Ishikawa (cell line): ENCODE results near the gene CPT1B.

Source experiments
- CEBPB ChIP-seq: IDR thresholded peaks from 2 replicates; pipeline ENCODE4 v1.6.1; 2012
- CREB1 ChIP-seq: IDR thresholded peaks from 2 replicates; pipeline ENCODE4 v1.6.1; 2012; ENCODE audit warnings: low read depth
- EGR1 ChIP-seq: IDR thresholded peaks from 2 replicates; pipeline ENCODE4 v1.6.1; 2012
- EP300 ChIP-seq: IDR thresholded peaks from 2 replicates; pipeline ENCODE4 v1.6.1; 2012; ENCODE audit warnings: borderline replicate concordance
- FOXM1 ChIP-seq: IDR thresholded peaks from 2 replicates; pipeline ENCODE4 v1.6.1; 2012; ENCODE audit warnings: low read depth, borderline replicate concordance
- NFIC ChIP-seq: IDR thresholded peaks from 2 replicates; pipeline ENCODE4 v1.6.1; 2012
- RAD21 ChIP-seq: IDR thresholded peaks from 2 replicates; pipeline ENCODE4 v1.6.1; 2012; ENCODE audit warnings: low read depth
- TAF1 ChIP-seq: IDR thresholded peaks from 2 replicates; pipeline ENCODE4 v1.6.1; 2012; ENCODE audit warnings: low read depth, mild to moderate bottlenecking
- TCF12 ChIP-seq: IDR thresholded peaks from 2 replicates; pipeline ENCODE4 v1.6.1; 2012; ENCODE audit warnings: low read depth
- TEAD4 ChIP-seq: IDR thresholded peaks from 2 replicates; pipeline ENCODE4 v1.6.1; 2012
- YY1 ChIP-seq: IDR thresholded peaks from 2 replicates; pipeline ENCODE4 v1.6.1; 2012; ENCODE audit warnings: low read depth
- ZBTB7A ChIP-seq: IDR thresholded peaks from 2 replicates; pipeline ENCODE4 v1.6.1; 2012; ENCODE audit warnings: low read depth
- TF ChIP-seq, protein P1 (sequence below): IDR thresholded peaks from 2 replicates; pipeline ENCODE4 v1.6.1; 2012
- TF ChIP-seq, protein P2 (sequence below): IDR thresholded peaks from 2 replicates; pipeline ENCODE4 v1.6.1; 2012; ENCODE audit warnings: low read depth, mild to moderate bottlenecking
- TF ChIP-seq, protein P3 (sequence below): IDR thresholded peaks from 2 replicates; pipeline ENCODE4 v1.6.1; 2012

Gene CPT1B

DNA sequence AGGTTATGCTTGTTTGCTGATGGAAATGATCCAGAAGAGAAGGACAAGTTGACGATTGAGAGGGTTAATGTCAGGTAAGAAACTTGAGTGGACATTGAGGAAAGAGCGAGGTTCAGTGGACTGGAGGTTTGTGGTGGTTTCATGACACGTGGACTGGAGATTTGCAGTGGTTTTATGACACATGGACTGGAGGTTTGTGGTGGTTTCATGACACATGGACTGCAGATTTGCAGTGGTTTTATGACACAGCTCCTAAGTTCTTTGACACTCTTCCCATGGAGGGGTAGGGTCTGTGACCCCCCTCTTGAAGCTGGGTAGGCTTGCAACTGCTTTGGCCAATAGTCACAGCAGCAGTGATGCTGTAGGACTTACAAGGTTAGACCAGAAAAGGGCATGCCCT is 17.0 kb upstream of the CPT1B start:
- no peak for TF ChIP-seq ZBTB7A
- TF ChIP-seq TCF12 = no peak
- TF ChIP-seq FOXM1 = no peak
- TF ChIP-seq, protein P1, sequence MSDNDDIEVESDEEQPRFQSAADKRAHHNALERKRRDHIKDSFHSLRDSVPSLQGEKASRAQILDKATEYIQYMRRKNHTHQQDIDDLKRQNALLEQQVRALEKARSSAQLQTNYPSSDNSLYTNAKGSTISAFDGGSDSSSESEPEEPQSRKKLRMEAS = no peak
- TF ChIP-seq TEAD4 = no peak
- TF ChIP-seq YY1 = no peak
- TF ChIP-seq, protein P2, sequence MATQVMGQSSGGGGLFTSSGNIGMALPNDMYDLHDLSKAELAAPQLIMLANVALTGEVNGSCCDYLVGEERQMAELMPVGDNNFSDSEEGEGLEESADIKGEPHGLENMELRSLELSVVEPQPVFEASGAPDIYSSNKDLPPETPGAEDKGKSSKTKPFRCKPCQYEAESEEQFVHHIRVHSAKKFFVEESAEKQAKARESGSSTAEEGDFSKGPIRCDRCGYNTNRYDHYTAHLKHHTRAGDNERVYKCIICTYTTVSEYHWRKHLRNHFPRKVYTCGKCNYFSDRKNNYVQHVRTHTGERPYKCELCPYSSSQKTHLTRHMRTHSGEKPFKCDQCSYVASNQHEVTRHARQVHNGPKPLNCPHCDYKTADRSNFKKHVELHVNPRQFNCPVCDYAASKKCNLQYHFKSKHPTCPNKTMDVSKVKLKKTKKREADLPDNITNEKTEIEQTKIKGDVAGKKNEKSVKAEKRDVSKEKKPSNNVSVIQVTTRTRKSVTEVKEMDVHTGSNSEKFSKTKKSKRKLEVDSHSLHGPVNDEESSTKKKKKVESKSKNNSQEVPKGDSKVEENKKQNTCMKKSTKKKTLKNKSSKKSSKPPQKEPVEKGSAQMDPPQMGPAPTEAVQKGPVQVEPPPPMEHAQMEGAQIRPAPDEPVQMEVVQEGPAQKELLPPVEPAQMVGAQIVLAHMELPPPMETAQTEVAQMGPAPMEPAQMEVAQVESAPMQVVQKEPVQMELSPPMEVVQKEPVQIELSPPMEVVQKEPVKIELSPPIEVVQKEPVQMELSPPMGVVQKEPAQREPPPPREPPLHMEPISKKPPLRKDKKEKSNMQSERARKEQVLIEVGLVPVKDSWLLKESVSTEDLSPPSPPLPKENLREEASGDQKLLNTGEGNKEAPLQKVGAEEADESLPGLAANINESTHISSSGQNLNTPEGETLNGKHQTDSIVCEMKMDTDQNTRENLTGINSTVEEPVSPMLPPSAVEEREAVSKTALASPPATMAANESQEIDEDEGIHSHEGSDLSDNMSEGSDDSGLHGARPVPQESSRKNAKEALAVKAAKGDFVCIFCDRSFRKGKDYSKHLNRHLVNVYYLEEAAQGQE = no peak
- no peak for TF ChIP-seq EGR1
- TF ChIP-seq TAF1 = no peak
- no peak for TF ChIP-seq EP300
- no peak for TF ChIP-seq NFIC
- TF ChIP-seq CEBPB = no peak
- TF ChIP-seq RAD21 = no peak
- TF ChIP-seq CREB1 = no peak

DNA sequence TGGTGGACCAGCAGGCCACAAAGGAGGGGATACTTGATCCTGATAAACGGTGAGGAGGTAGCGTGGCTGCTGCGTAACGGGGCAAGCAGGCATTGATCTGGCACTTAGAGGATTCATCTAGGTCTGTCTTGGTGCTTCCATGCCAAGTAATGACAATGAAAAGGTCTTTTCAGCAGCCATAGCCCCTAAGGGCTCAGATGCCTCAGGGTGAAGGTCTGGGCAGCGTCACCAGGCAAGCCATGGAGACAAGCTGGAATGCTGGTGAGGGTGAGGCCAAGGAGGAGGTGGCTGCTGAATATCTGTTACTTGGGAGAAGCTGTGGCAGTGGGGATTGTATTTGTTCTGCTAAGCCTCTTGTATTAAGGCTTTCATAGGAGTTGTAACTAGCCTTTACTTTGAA is 9.2 kb upstream of the CPT1B start:
- no peak for TF ChIP-seq EP300
- TF ChIP-seq, protein P3, sequence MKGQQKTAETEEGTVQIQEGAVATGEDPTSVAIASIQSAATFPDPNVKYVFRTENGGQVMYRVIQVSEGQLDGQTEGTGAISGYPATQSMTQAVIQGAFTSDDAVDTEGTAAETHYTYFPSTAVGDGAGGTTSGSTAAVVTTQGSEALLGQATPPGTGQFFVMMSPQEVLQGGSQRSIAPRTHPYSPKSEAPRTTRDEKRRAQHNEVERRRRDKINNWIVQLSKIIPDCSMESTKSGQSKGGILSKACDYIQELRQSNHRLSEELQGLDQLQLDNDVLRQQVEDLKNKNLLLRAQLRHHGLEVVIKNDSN = no peak
- TF ChIP-seq, protein P1 = no peak
- TF ChIP-seq ZBTB7A = no peak
- TF ChIP-seq CREB1 = no peak

DNA sequence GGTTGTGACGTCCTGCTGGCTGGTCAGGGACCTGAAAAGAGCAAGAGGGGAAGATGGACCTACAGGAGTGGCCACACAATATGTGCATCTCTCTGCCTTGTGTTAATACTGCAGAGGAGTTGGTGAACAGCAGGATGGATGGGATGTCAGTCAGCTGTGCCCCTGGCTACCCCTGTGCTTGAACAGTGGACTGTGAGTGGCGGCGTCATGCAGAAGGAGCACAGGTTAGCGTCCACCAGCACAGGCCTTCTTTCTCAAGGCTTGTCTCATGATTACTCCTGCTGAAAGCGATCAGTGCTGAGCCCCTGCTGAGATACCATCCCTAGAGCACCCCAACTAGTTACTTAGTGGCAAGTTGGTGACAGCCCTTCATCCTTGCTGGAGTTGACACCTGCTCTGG is 8.2 kb upstream of the CPT1B start:
- TF ChIP-seq FOXM1 = no peak
- TF ChIP-seq, protein P3 = no peak
- TF ChIP-seq, protein P1 = no peak
- no peak for TF ChIP-seq TEAD4
- TF ChIP-seq CEBPB = no peak
- no peak for TF ChIP-seq EGR1
- TF ChIP-seq, protein P2 = no peak
- TF ChIP-seq RAD21 = no peak
- TF ChIP-seq TCF12 = no peak
- no peak for TF ChIP-seq YY1
- no peak for TF ChIP-seq TAF1
- no peak for TF ChIP-seq ZBTB7A
- TF ChIP-seq NFIC = no peak
- no peak for TF ChIP-seq CREB1
- no peak for TF ChIP-seq EP300

DNA sequence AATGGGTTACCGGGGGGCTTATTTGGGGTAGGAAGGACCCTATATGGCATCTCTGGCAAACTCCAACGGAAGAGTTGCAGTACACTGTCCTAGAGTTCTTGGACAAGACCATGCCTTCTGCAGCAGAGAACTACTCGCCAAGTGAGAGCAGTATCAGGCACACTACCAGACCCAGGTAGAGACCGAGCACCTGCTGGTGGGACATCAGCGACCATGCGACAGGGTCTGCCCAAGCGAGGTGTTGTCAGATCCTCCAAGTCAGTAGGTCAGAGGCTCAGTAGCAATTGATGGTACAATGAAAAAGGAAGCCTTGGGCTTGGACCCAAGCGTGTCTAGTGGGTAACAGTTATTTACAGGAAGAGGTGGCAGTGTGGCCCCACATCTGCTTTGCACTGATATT is 7.6 kb upstream of the CPT1B start:
- TF ChIP-seq CREB1 (no peak), TCF12 (no peak), CEBPB (no peak), EGR1 (no peak), EP300 (no peak), TAF1 (no peak), FOXM1 (no peak), YY1 (no peak), TEAD4 (no peak)
- TF ChIP-seq, protein P1 = no peak
- TF ChIP-seq, protein P3 = no peak
- TF ChIP-seq, protein P2 = no peak
